HG03039 (cell line): Measurements from ENCODE around the gene USF1.
"Not testable (repeated sequence)": the region's sequence is repeated elsewhere in the genome, so short reads cannot be mapped to it uniquely, and the experiment has no call there.

ENCODE experiments used
- ATAC-seq: cut with Tn5 transposase; IDR thresholded peaks from one replicate; pipeline ENCODE4 v1.9.1; 2021; ENCODE audit warnings: mild to moderate bottlenecking, moderate library complexity; ENCODE audit not compliant: unreplicated experiment

The USF1 gene

GRCh38 chr1:161019751-161020495 lies 25.9 kb downstream of the USF1 start:
- no peak for ATAC-seq

GRCh38 chr1:161019111-161019660 lies 26.6 kb downstream of the USF1 start:
- ATAC-seq, result not testable (repeated sequence)

DNA sequence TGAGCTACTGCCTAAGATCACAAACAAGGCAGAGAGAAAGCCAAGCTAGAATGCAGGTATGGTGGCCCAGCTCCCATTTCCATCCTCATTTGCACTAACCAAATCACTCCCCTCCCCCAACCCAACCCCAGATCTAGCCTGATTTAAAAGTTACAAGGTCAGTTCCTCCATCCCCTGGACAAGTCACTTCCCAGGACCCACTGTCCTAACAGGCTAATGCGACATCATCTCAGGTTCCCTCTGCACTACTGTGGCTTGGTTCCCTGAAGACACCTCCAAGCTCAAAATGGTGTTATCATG lies 27.2 kb downstream of the USF1 start:
- ATAC-seq, result no peak

DNA sequence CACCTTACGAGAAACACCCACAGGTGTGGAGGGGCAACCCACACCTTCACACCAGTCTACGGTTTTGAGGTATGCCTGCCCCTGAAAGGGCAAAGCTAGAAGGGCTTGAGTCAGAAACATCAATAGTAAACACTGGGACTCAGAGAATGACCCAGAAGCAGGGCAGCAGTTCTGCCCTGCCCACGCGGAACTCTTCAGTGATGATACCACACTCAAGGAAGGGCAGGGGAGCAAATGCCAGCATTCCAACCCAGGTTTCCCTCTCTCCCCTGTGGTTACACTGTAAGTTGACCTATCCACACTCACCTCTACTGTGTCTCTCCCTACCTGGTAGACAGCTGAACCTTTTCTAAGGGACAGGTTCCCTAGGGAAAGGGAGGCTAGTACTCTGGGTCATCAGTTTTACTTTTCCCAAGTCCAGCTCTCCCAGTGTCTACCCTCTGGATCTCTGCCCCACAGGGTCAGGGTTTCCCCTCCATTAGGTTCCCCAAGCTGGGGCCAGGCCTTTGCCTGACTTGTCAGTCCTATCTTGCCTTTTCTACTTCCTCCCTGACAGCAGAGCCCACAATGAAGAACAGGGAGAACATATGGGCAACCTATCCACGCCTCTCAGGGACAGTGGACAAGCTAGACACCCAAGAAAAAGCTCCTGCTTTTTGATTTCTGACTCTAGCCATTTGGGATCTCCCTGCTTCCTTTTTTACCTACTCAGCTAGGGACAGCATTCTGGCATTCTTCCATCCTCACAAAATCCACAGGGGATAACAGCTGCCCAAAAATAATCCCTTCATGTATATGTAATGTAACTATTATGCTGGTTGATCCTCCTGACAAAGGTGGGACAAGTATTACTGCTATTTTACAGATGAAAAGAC lies 27.8 kb downstream of the USF1 start:
- no peak for ATAC-seq

DNA sequence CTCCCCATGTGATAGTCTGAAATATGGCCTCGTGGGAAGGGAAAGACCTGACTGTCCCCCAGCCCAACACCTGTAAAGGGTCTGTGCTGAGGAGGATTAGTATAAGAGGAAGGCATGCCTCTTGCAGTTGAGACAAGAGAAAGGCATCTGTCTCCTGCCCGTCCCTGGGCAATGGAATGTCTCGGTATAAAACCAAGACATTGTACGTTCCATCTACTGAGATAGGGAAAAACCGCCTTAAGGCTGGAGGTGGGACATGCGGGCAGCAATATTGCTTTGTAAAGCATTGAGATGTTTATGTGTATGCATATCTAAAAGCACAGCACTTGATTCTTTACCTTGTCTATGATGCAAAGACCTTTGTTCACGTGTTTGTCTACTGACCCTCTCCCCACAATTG lies 28.6 kb downstream of the USF1 start:
- ATAC-seq, result not testable (repeated sequence)

GRCh38 chr1:161016683-161017082 lies 29.1 kb downstream of the USF1 start:
- not testable (repeated sequence) for ATAC-seq

- ATAC-seq, result peak; percentile 68
These were observed 32.1 kb downstream of the USF1 start for GRCh38 chr1:161013488-161014230.

GRCh38 chr1:161013131-161013487 lies 32.7 kb downstream of the USF1 start:
- ATAC-seq, result peak; percentile 26

- no peak for ATAC-seq
These were observed 33.4 kb downstream of the USF1 start for GRCh38 chr1:161012420-161012819.

DNA sequence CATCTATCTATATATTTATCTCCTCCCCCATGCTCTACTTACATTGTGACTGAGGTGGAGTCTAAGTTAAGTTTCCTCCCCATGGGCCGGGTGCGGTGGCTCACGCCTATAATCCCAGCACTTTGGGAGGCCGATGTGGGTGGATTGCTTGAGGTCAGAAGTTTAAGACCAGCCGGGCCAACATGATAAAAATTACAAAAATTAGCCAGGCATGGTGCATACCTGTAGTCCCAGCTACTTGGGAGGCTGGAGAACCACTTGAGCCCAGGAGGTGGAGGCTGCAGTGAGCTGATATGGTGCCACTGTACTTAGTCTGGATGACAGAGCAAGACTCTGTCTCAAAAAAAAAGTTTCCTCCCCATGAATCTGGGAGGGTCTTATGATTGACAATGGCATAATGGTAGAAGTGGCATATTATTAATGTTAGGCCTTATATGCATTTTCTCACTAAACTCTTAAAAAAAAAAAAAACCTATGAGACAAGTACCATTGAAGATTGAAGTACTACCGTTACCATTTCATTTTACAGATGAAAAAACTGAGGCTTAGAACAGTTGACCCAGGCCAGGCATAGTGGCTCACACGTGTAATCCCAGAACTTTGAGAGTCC lies 36.1 kb downstream of the USF1 start:
- no peak for ATAC-seq

- ATAC-seq, result no peak
These were observed 36.8 kb downstream of the USF1 start for GRCh38 chr1:161008869-161009510.

DNA sequence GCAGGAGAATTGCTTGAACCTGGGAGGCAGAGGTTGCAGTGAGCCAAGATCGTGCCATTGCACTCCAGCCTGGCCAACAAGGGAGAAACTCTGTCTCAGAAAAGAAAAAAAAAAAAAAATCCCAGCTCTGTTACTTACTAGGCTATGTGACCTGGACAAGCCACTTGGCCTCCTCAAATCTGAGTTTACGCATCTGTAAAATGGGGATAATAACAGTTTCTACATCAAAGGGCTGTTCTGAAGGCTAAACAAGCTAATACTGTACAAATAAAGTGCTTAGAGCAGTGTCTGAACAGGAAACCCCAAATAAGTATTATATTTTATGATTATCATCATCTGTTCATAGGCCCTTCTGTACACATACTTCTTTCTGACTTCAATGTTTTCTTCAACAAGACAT lies 38.4 kb downstream of the USF1 start:
- no peak for ATAC-seq

DNA sequence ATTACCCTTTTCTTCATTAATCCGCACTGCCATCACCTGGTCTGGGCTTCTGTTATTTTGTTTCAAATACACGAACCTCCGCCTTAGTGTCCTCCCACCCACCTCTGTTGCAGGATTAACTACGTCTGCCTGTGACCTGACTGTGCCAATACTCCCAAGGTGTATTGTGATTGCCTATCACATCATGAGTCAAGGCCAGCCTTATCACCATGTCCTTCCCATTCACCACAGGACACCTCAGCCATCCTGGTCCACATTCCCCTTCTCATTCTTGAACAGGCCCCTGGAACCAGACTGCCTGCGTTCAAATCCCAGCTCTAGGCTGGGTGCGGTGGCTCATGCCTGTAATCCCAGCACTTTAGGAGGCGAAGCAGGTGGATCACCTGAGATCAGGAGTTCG lies 39.2 kb downstream of the USF1 start:
- ATAC-seq, result no peak

DNA sequence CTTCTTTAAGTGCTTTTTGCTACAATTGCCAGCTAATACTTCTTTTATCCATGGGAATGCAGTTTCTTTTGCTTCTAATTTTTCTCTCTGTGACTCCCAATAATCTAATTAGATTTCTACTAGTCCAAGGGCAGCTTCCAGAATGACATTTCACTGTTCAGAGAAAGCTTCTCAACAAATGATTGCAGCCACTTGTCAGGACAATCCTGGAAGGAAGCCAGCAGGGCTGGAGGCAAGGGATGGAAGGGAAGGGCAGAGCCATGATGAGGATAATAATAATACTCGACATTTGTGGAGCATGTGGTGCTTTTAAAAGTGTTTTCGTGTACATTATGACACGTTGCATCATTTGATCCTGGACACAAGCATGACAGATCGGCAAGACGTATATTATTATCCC lies 44.3 kb downstream of the USF1 start:
- ATAC-seq, result no peak

- ATAC-seq, result no peak
These were observed 44.9 kb downstream of the USF1 start for GRCh38 chr1:161000736-161001480.

DNA sequence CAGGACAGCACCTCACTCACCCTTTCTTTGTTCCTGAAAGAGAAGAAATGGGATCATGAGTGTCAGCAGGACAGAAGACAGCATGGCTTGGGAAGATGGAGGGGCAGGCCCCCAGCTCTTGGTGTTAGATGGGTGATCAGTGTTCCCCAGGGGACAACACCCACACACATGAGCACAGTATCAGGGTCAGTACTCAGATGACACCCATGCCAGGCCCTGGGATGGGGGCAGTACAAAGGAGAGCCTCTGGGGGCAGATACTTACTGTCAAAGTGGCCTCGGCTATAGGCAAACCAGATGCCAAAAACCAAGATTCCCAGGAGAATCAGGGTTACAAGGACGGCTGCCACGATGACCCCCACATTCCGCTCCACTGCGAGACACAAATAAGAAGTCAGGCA lies 46.4 kb downstream of the USF1 start:
- ATAC-seq, result no peak

DNA sequence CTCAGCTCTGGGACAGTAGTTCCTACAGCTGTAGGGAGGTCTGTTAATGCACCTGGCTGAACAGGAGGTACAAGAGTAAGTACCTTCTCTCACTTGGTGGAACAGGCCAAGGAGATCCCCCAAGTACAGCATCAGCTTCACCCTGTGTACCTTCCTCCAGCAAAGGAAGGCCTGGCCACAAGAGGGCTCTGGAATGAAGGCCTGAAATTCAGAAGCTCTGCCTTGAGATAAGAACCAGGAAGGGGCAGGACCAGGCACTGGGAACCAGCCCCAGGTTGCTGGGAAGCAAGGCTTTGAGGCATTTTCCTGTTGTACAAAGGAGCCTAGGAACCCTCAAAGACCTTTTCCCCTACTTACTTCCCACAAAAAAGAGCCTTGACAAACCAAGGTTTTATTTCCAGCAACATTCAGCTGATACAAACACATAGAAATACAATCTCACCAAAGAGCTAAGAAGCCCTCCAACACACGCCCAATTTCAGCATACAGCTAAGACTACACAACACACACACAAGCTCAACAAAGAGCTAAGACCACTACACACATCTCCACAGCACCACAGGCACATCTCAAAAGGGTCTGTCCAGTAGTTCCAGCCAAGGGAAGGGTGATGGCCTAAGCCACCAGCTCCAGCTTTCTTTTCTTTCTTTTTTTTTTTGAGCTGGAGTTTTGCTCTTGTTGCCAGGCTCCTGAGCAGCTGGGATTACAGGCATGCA lies 48.3 kb downstream of the USF1 start:
- no peak for ATAC-seq

- no peak for ATAC-seq
These were observed 49.6 kb downstream of the USF1 start for GRCh38 chr1:160996178-160996577.

GRCh38 chr1:160993544-160994193 lies 52.1 kb downstream of the USF1 start:
- no peak for ATAC-seq
